OCI-M1 (cell line): ENCODE data around the gene SAFB.
A peak's percentile ranks its signal among the peaks of the same experiment; 100 is the strongest.

ENCODE experiments used
- DNase-seq: peaks from one replicate; lab custom pipeline; 2025; lab: John Stamatoyannopoulos, UW

Gene SAFB

GRCh38 chr19:5627395-5627904, 4.6 kb downstream of the SAFB start:
- peak; percentile 96 for DNase-seq

GRCh38 chr19:5628461-5628860, 5.6 kb downstream of the SAFB start:
- DNase-seq = peak; percentile 12

GRCh38 chr19:5628919-5629481, 6.1 kb downstream of the SAFB start:
- DNase-seq = peak; percentile 73

- no peak for DNase-seq
Measured at GRCh38 chr19:5631567-5632240, 8.8 kb downstream of the SAFB start.

- DNase-seq = no peak
Measured at GRCh38 chr19:5632241-5632612, 9.3 kb downstream of the SAFB start.

- DNase-seq = no peak
Measured at GRCh38 chr19:5632657-5633056, 9.8 kb downstream of the SAFB start.

GRCh38 chr19:5635427-5635826, 12.5 kb downstream of the SAFB start:
- no peak for DNase-seq

- DNase-seq = no peak
Measured at GRCh38 chr19:5637971-5638370, 15.1 kb downstream of the SAFB start.

- DNase-seq = no peak
Measured at GRCh38 chr19:5641171-5641570, 18.3 kb downstream of the SAFB start.

- no peak for DNase-seq
Measured at GRCh38 chr19:5642204-5642603, 19.3 kb downstream of the SAFB start.

GRCh38 chr19:5643060-5643459, 20.2 kb downstream of the SAFB start:
- DNase-seq = no peak

GRCh38 chr19:5644037-5644436, 21.2 kb downstream of the SAFB start:
- no peak for DNase-seq

- DNase-seq = no peak
Measured at GRCh38 chr19:5645409-5645808, 22.5 kb downstream of the SAFB start.

- no peak for DNase-seq
Measured at GRCh38 chr19:5646703-5647102, 23.8 kb downstream of the SAFB start.

- DNase-seq = no peak
Measured at GRCh38 chr19:5648464-5648863, 25.6 kb downstream of the SAFB start.

GRCh38 chr19:5651361-5651760, 28.5 kb downstream of the SAFB start:
- no peak for DNase-seq

GRCh38 chr19:5652261-5652660, 29.4 kb downstream of the SAFB start:
- DNase-seq = no peak

- DNase-seq = no peak
Measured at GRCh38 chr19:5654931-5655330, 32.0 kb downstream of the SAFB start.

- no peak for DNase-seq
Measured at GRCh38 chr19:5655412-5655811, 32.5 kb downstream of the SAFB start.

GRCh38 chr19:5661483-5661882, 38.6 kb downstream of the SAFB start:
- no peak for DNase-seq

- DNase-seq = no peak
Measured at GRCh38 chr19:5663904-5664303, 41.0 kb downstream of the SAFB start.

GRCh38 chr19:5664515-5664914, 41.6 kb downstream of the SAFB start:
- DNase-seq = no peak

GRCh38 chr19:5665781-5666513, 43.1 kb downstream of the SAFB start:
- DNase-seq = no peak
